GM12878 (cell line): Measurements from ENCODE around the gene VEGFB. TPM values are rescaled to one million over a fixed set of nuclear protein-coding genes. Genes with fewer than 3 reads are reported as not detected.

Source experiments
- ASH2L ChIP-seq: fragments of 300-600, 200-600 bp; sonication (generic); IDR thresholded peaks from 2 replicates; pipeline ENCODE4 v1.6.1; 2017; ENCODE audit warnings: low read depth, mild to moderate bottlenecking, borderline replicate concordance
- BCL3 ChIP-seq: IDR thresholded peaks from 2 replicates; pipeline ENCODE4 v1.6.1; 2011; ENCODE audit warnings: borderline replicate concordance, low read depth, mild to moderate bottlenecking, moderate library complexity, low read length; ENCODE audit not compliant: insufficient read depth, poor library complexity, severe bottlenecking
- BRCA1 ChIP-seq: IDR thresholded peaks from 2 replicates; pipeline ENCODE4 v1.6.1; 2011; ENCODE audit warnings: low read depth, low read length, improper control_type of control experiment
- CEBPB ChIP-seq, 2 experiments: fragments of 150-350 bp in 1 of 2; IDR thresholded peaks; 2 replicates each; pipeline ENCODE4 v1.6.1; 2012 to 2014; ENCODE audit warnings: low read depth in 2 of 2, low read length in 2 of 2, borderline replicate concordance in 1 of 2, inconsistent platforms in 1 of 2
- CEBPZ ChIP-seq: fragments of 150-350 bp; IDR thresholded peaks from 2 replicates; pipeline ENCODE4 v1.6.1; 2016; ENCODE audit warnings: low read depth, low read length
- CHD2 ChIP-seq: IDR thresholded peaks from 2 replicates; pipeline ENCODE4 v1.6.1; 2011; ENCODE audit warnings: low read depth, low read length, improper control_type of control experiment, borderline replicate concordance
- CHD4 ChIP-seq: fragments of 200-600 bp; sonication (generic); IDR thresholded peaks from 2 replicates; pipeline ENCODE4 v1.6.1; 2016; ENCODE audit warnings: mild to moderate bottlenecking
- EED ChIP-seq: sonication (generic); IDR thresholded peaks from 2 replicates; pipeline ENCODE4 v1.6.1; 2016; ENCODE audit warnings: antibody characterized with exemption, low read depth
- EGR1 ChIP-seq, 2 experiments: IDR thresholded peaks; 1 replicate in 1 of 2; 2 replicates in 1 of 2; pipeline ENCODE4 v1.6.1; 2011 to 2012; ENCODE audit warnings: low read depth in 2 of 2, low read length in 2 of 2, borderline replicate concordance in 1 of 2, mild to moderate bottlenecking in 1 of 2, moderate library complexity in 1 of 2
- EZH2 ChIP-seq: IDR thresholded peaks from 2 replicates; pipeline ENCODE4 v1.6.1; 2012; ENCODE audit warnings: low read depth, mild to moderate bottlenecking, control low read depth, inconsistent platforms, low read length, borderline replicate concordance; ENCODE audit not compliant: control insufficient read depth
- GABPA ChIP-seq: IDR thresholded peaks from 2 replicates; pipeline ENCODE4 v1.6.1; 2014; ENCODE audit warnings: antibody characterized with exemption, low read depth, mild to moderate bottlenecking, inconsistent platforms
- GATAD2B ChIP-seq: fragments of 450-650 bp; conservative IDR thresholded peaks from 2 replicates; pipeline ENCODE4 v1.6.1; 2017; ENCODE audit warnings: low read depth, mild to moderate bottlenecking, moderate library complexity
- MEF2A ChIP-seq: IDR thresholded peaks from 2 replicates; pipeline ENCODE4 v1.6.1; 2011; ENCODE audit warnings: low read depth, mild to moderate bottlenecking, low read length, moderate library complexity; ENCODE audit not compliant: insufficient read depth
- MTA2 ChIP-seq: fragments of 450-650 bp; IDR thresholded peaks from 2 replicates; pipeline ENCODE4 v1.6.1; 2016; ENCODE audit warnings: low read depth, mild to moderate bottlenecking, moderate library complexity
- NKRF ChIP-seq: fragments of 450-650 bp; conservative IDR thresholded peaks from 2 replicates; pipeline ENCODE4 v1.6.1; 2017; ENCODE audit warnings: mild to moderate bottlenecking, moderate library complexity
- NR2C1 ChIP-seq: fragments of 450-650 bp; IDR thresholded peaks from 2 replicates; pipeline ENCODE4 v1.6.1; 2017; ENCODE audit warnings: antibody characterized with exemption, mild to moderate bottlenecking, moderate library complexity
- NR2F1 ChIP-seq: fragments of 450-650 bp; conservative IDR thresholded peaks from 2 replicates; pipeline ENCODE4 v1.6.1; 2017; ENCODE audit warnings: mild to moderate bottlenecking
- NRF1 ChIP-seq: conservative IDR thresholded peaks from 2 replicates; pipeline ENCODE4 v1.6.1; 2011; ENCODE audit warnings: mild to moderate bottlenecking, low read depth, low read length, improper control_type of control experiment
- RAD51 ChIP-seq: fragments of 450-650 bp; IDR thresholded peaks from 2 replicates; pipeline ENCODE4 v1.6.1; 2016; ENCODE audit warnings: moderate library complexity, mild to moderate bottlenecking, inconsistent platforms
- RCOR1 ChIP-seq: conservative IDR thresholded peaks from 2 replicates; pipeline ENCODE4 v1.6.1; 2012; ENCODE audit warnings: low read depth, low read length, improper control_type of control experiment
- SP1 ChIP-seq: IDR thresholded peaks from one replicate; pipeline ENCODE4 v1.6.1; 2011; ENCODE audit warnings: low read depth, low read length
- TBL1XR1 ChIP-seq: IDR thresholded peaks from 2 replicates; pipeline ENCODE4 v1.6.1; 2012; ENCODE audit warnings: low read depth, low read length, improper control_type of control experiment
- TCF3 ChIP-seq: IDR thresholded peaks from 2 replicates; pipeline ENCODE4 v1.6.1; 2012; ENCODE audit warnings: low read depth, mild to moderate bottlenecking, low read length, borderline replicate concordance; ENCODE audit not compliant: insufficient read depth
- ZNF217 ChIP-seq: fragments of 450-650 bp; IDR thresholded peaks from 2 replicates; pipeline ENCODE4 v1.6.1; 2017; ENCODE audit warnings: antibody characterized with exemption, mild to moderate bottlenecking
- polyA plus RNA-seq, 11 experiments: library from polyadenylated mRNA; depleted of rRNA in 4 of 11; unstranded in 6 of 11; stranded (reverse) in 5 of 11; fragments of >200 nt; fragmentation: Nextera tagmentation in 4 of 11; fragmentation: Illumina TruSeq in 1 of 11; extraction: Ambion mirVana in 4 of 11; extraction: Trizol in 1 of 11; gene quantifications; 1 replicate in 1 of 11; 2 replicates in 10 of 11; pipeline versions ENCODE4 v1.2.1 to v1.2.3, GENCODE V29; 2011 to 2016; ENCODE audit warnings: inconsistent platforms in 2 of 11, missing spikeins in 2 of 11, low read depth in 1 of 11
- total RNA-seq, 4 experiments: library from RNA; depleted of rRNA in 3 of 4; stranded (reverse); fragments of >200 nt in 3 of 4; fragmentation: Illumina TruSeq in 1 of 4; extraction: Trizol in 1 of 4; gene quantifications; 2 replicates each; pipeline versions ENCODE4 v1.2.1 to v1.2.3, GENCODE V29; 2013 to 2021

Gene VEGFB
- total and polyA plus RNA-seq, 10 of the 15 experiments (the other 5 are each of a cell fraction or from before 2014, with no cell fraction given), result 7.0 to 75.8 (median 20.3) TPM

- TF ChIP-seq RCOR1 (no peak), GABPA (no peak), EGR1 (IDR thresholded peaks at IDR 0.05; ENCODE audit: borderline replicate concordance in 1 of 2, low read depth in 2 of 2, low read length in 2 of 2) (peak in 1 of 2 experiments; percentile 31; a peak in 1 of 3 replicates), MEF2A (no peak), SP1 (no peak), TBL1XR1 (no peak), TCF3 (peak; percentile 94), BCL3 (no peak), GATAD2B (peak; percentile 87; the same call in 1 of the 2 replicates), CHD2 (no peak), ASH2L (no peak), CHD4 (no peak), ZNF217 (no peak), EED (no peak), EZH2 (no peak), NKRF (0 out of 2 replicates have a peak, but pooled peaks have one; percentile 40), NR2F1 (peak; percentile 53; the same call in 1 of the 2 replicates), CEBPZ (no peak), NRF1 (no peak), RAD51 (no peak), BRCA1 (no peak), CEBPB (IDR thresholded peaks at IDR 0.05; ENCODE audit: borderline replicate concordance in 1 of 2, low read depth in 2 of 2, low read length in 2 of 2) (no peak), NR2C1 (no peak), MTA2 (no peak)
Measured at GRCh38 chr11:64230171-64230984, 4.0 kb upstream of the VEGFB start, which contains the start of gene DNAJC4 (continued).
